ENCODE results near the gene CELA3A.

CELA3A gene

GRCh38 chr1:22048351-22049192 is 47.1 kb downstream of the CELA3A start:
- DNase-seq (ENCODE audit: low spot score), result peak; percentile 69

- DNase-seq (ENCODE audit: low spot score), result no peak
These were observed 48.9 kb downstream of the CELA3A start for GRCh38 chr1:22050330-22050729.

- DNase-seq (ENCODE audit: low spot score), result no peak
These were observed 50.2 kb downstream of the CELA3A start for GRCh38 chr1:22051607-22052114.

GRCh38 chr1:22052115-22053016 is 50.9 kb downstream of the CELA3A start, which contains the start of gene CDC42:
CDC42 (plus strand) TSS chr1:22052709; CDS start chr1:22078479, 25,770 bp downstream.
- DNase-seq (ENCODE audit: low spot score), result peak; percentile 93

GRCh38 chr1:22053017-22053860 is 51.8 kb downstream of the CELA3A start:
- peak; percentile 33 for DNase-seq (ENCODE audit: low spot score)

- DNase-seq (ENCODE audit: low spot score), result no peak
These were observed 52.7 kb downstream of the CELA3A start for GRCh38 chr1:22053861-22054770.

- no peak for DNase-seq (ENCODE audit: low spot score)
These were observed 54.0 kb downstream of the CELA3A start for GRCh38 chr1:22055463-22055862.

GRCh38 chr1:22056043-22056442 is 54.6 kb downstream of the CELA3A start:
- DNase-seq (ENCODE audit: low spot score), result no peak

- no peak for DNase-seq (ENCODE audit: low spot score)
These were observed 55.5 kb downstream of the CELA3A start for GRCh38 chr1:22056936-22057335.

- DNase-seq (ENCODE audit: low spot score), result no peak
These were observed 56.4 kb downstream of the CELA3A start for GRCh38 chr1:22057861-22058260.

Small RNA genes lying within 50 kb of the gene (small RNA-seq; reads per million reads assigned to genes)
- gene RN7SL186P (0 reads per million in 2 experiments), gene RN7SL386P (0 reads per million in 2 experiments), gene RNU6-1022P (0 reads per million in 2 experiments), gene RNU6-776P (0 reads per million in 2 experiments)

Measured in SK-N-DZ (cell line).